ENCODE data around the gene NRXN2. TPM values are rescaled to one million over a fixed set of nuclear protein-coding genes. Genes with fewer than 3 reads are reported as not detected.

Gene NRXN2
- total RNA-seq, 1 experiment from 2014 or later: 0.15 TPM

DNA sequence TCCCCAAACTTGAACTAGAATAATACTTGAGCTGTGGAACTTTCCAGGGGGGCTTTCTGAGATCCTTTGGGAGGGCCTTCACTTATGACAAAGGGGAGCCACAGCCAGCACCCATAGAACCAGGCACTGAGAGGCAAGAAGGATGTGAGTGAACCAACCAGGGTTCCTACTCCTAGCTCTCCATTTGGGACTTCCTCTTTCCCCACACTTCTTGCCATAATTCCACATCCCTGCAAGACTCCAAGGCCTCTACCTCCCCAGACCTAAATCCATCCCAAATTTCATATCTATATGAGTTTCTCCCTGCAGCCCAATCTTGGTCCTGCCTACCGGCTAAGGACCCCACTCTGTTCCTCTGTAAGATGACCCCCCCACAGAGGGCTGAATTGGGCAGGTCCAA is 31.5 kb downstream of the NRXN2 start:
- no TSS peak for BruUV-seq (replicated peaks)
- TF ChIP-seq POLR2AphosphoS5 (IDR thresholded peaks at IDR 0.05; ENCODE audit: low read depth, low read length) (no peak), SIN3A (IDR thresholded peaks at IDR 0.05; ENCODE audit: borderline replicate concordance, insufficient read depth, low read depth, low read length) (no peak), TCF7L2 (IDR thresholded peaks at IDR 0.05; ENCODE audit: low read depth, low read length) (no peak), REST (IDR thresholded peaks at IDR 0.05; ENCODE audit: insufficient read depth in 1 of 2, low read depth in 2 of 2, low read length in 1 of 2) (no peak)
- TF ChIP-seq, protein P1, sequence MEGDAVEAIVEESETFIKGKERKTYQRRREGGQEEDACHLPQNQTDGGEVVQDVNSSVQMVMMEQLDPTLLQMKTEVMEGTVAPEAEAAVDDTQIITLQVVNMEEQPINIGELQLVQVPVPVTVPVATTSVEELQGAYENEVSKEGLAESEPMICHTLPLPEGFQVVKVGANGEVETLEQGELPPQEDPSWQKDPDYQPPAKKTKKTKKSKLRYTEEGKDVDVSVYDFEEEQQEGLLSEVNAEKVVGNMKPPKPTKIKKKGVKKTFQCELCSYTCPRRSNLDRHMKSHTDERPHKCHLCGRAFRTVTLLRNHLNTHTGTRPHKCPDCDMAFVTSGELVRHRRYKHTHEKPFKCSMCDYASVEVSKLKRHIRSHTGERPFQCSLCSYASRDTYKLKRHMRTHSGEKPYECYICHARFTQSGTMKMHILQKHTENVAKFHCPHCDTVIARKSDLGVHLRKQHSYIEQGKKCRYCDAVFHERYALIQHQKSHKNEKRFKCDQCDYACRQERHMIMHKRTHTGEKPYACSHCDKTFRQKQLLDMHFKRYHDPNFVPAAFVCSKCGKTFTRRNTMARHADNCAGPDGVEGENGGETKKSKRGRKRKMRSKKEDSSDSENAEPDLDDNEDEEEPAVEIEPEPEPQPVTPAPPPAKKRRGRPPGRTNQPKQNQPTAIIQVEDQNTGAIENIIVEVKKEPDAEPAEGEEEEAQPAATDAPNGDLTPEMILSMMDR (IDR thresholded peaks at IDR 0.05): no peak
- POLR2A ChIA-PET: interaction anchor here (0.5 kb wide), 1 partner anchor 115 kb away, joined by 5 read pairs; no protein-coding TSS in a partner anchor
- intact Hi-C loops (cut with micrococcal nuclease; ENCODE audit: unreplicated experiment): no loop called here
- ATAC-seq: no peak
- Histone ChIP-seq H3K9me3 (ENCODE audit: control insufficient read depth, insufficient read depth, low read depth, low read length) (no peaks in the 10 kb centered on the region), H3K36me3 (ENCODE audit: control insufficient read depth, insufficient read depth, low read length) (no peaks in the 10 kb centered on the region), H3K27me3 (ENCODE audit: control insufficient read depth, insufficient read depth, low read length) (peaks cover 5% of the 10 kb centered on the region; the same call in 1 of the 2 replicates), H3K27ac (ENCODE audit: low read length) (no peak overlapping the region), H3K4me3 (ENCODE audit: low read depth in 2 of 2, low read length in 2 of 2) (no peak overlapping the region), H3K4me1 (ENCODE audit: control insufficient read depth, insufficient read depth, low read length) (no peaks in the 10 kb centered on the region)
- in situ Hi-C loops (cut with HindIII; ENCODE audit: low pct_unique_long_range_greater_than_20kb, low sequenced_read_pairs): no loop called here
- CTCF ChIA-PET: interaction anchor here (0.8 kb wide), 1 partner anchor 316 kb away, joined by 6 read pairs; no protein-coding TSS in a partner anchor
- DNase-seq (ENCODE audit: low read depth, low spot score): no peak

DNA sequence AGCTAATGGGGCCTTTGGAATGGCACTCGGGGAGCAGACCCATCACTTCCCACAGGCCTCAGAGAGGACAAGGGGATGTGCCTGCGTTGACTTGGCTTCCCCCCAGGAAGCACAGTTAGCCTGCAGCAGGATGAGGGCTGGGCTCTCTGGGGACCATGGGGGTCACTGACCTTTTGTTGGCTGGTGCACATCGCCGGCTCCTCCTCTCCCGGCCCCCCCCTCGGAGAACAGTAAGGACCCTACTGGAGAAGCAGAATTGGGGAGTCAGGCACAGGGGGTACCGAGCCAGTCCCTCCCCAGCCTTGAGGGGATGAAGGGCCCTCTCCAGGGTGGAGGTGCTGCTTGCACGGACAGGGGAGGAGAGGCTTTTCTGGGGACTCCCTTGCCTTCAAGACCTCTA is 32.8 kb downstream of the NRXN2 start:
- in situ Hi-C loops (cut with HindIII; ENCODE audit: low pct_unique_long_range_greater_than_20kb, low sequenced_read_pairs): no loop called here
- Histone ChIP-seq H3K9me3 (ENCODE audit: control insufficient read depth, insufficient read depth, low read depth, low read length) (no peaks in the 10 kb centered on the region), H3K27ac (ENCODE audit: low read length) (no peak overlapping the region), H3K36me3 (ENCODE audit: control insufficient read depth, insufficient read depth, low read length) (no peaks in the 10 kb centered on the region), H3K4me1 (ENCODE audit: control insufficient read depth, insufficient read depth, low read length) (no peaks in the 10 kb centered on the region), H3K27me3 (ENCODE audit: control insufficient read depth, insufficient read depth, low read length) (peaks cover 5% of the 10 kb centered on the region; the same call in 1 of the 2 replicates), H3K4me3 (ENCODE audit: low read depth in 2 of 2, low read length in 2 of 2) (no peak overlapping the region)
- ATAC-seq (no peak), DNase-seq (ENCODE audit: low read depth, low spot score) (no peak)
- no peak for TF ChIP-seq TCF7L2 (IDR thresholded peaks at IDR 0.05; ENCODE audit: low read depth, low read length)
- TF ChIP-seq SIN3A (IDR thresholded peaks at IDR 0.05; ENCODE audit: borderline replicate concordance, insufficient read depth, low read depth, low read length): no peak
- no peak for TF ChIP-seq POLR2AphosphoS5 (IDR thresholded peaks at IDR 0.05; ENCODE audit: low read depth, low read length)
- TF ChIP-seq, protein P1 (IDR thresholded peaks at IDR 0.05): no peak
- TF ChIP-seq REST (IDR thresholded peaks at IDR 0.05; ENCODE audit: insufficient read depth in 1 of 2, low read depth in 2 of 2, low read length in 1 of 2): no peak
- no TSS peak for BruUV-seq (replicated peaks)
- CTCF ChIA-PET: interaction anchor here (0.5 to 0.7 kb wide), 2 partner anchors 43 to 133 kb away, joined by 3 read pairs; no protein-coding TSS in a partner anchor
- intact Hi-C loops (cut with micrococcal nuclease; ENCODE audit: unreplicated experiment): no loop called here
- POLR2A ChIA-PET: no interaction called here
